ENCODE measurements around the gene FOXP2.

FOXP2 gene

DNA sequence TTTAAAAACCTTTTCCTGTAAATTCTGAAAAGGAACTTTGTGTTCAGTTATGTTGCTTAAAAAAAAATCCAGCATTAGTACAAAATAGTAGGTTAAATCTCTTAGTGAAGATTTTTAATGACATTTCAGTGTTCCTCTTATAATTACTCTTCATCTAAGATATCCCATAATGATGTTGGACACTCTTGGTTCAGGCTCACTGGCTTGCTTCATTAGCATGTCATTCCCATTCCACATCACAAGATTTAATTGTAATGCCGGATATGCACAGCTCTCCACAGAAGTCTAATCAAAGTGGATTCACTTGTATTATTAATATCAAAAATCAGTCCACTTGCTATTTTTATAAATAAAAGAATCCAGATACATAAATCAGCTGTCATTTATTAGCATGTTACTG lies 327.3 kb downstream of the FOXP2 start:
- DNase-seq, result no peak
